ENCODE measurements around the gene SEMA5A. TPM values are rescaled to one million over a fixed set of nuclear protein-coding genes. Genes with fewer than 3 reads are reported as not detected.

Gene SEMA5A
- polyA plus RNA-seq, 1 of the 3 experiments (the other 2 are of a cell fraction), result 0.58 TPM

Small RNA genes lying within 50 kb of the gene (small RNA-seq; reads per million reads assigned to genes)
- gene MIR4636, result 0 to 0.78 (median 0) reads per million in 7 experiments
- 0 to 4.2 (median 0.86) reads per million in 7 experiments for gene SNORD123

Other genes starting within 250 kb of the SEMA5A start
- not detected in 2 replicates for gene TAS2R1, start 84.3 kb upstream of the SEMA5A start, polyA plus RNA-seq (2012; rRNA removed)